Smooth muscle cell (in vitro differentiated cells): ENCODE results near the gene MAP7. TPM values are rescaled to one million over a fixed set of nuclear protein-coding genes. Genes with fewer than 3 reads are reported as not detected.

Experiments used
- DNase-seq: peaks from one replicate; lab custom pipeline; 2025; ENCODE audit not compliant: unreplicated experiment; lab: John Stamatoyannopoulos, UW
- H2AFZ ChIP-seq: fragments of 200-600 bp; sonication (generic); 2 replicates; pipeline ENCODE4 v1.6.0; 2016; ENCODE audit warnings: antibody characterized with exemption, low read depth, mild to moderate bottlenecking
- H3F3A ChIP-seq: fragments of 200-600 bp; sonication (generic); 2 replicates; pipeline ENCODE4 v1.6.0; 2017; ENCODE audit warnings: antibody characterized with exemption, low read depth
- H3K27ac ChIP-seq: fragments of 200-600 bp; sonication (generic); 2 replicates; pipeline ENCODE4 v1.5.1; 2016; ENCODE audit warnings: low read depth, mild to moderate bottlenecking
- H3K27me3 ChIP-seq: fragments of 200-600 bp; sonication (generic); 2 replicates; pipeline ENCODE4 v1.6.1; 2016; ENCODE audit warnings: low read depth, mild to moderate bottlenecking
- H3K36me3 ChIP-seq: fragments of 200-600 bp; sonication (generic); 2 replicates; pipeline ENCODE4 v1.5.1; 2016; ENCODE audit warnings: low read depth
- H3K4me1 ChIP-seq: fragments of 200-600 bp; sonication (generic); 2 replicates; pipeline ENCODE4 v1.5.1; 2016; ENCODE audit warnings: low read depth
- H3K4me2 ChIP-seq: fragments of 200-600 bp; sonication (generic); 2 replicates; pipeline ENCODE4 v1.6.0; 2016; ENCODE audit warnings: mild to moderate bottlenecking
- H3K4me3 ChIP-seq: fragments of 200-600 bp; sonication (generic); 2 replicates; pipeline ENCODE4 v1.5.1; 2016; ENCODE audit warnings: mild to moderate bottlenecking
- H3K79me2 ChIP-seq: fragments of 200-600 bp; sonication (generic); 2 replicates; pipeline ENCODE4 v1.6.0; 2016; ENCODE audit warnings: low read depth, mild to moderate bottlenecking
- H3K9ac ChIP-seq: fragments of 200-600 bp; sonication (generic); 2 replicates; pipeline ENCODE4 v1.6.0; 2016; ENCODE audit warnings: low read depth
- H3K9me3 ChIP-seq: fragments of 200-600 bp; sonication (generic); replicated peaks from 2 replicates; pipeline ENCODE4 v1.5.1; 2016; ENCODE audit warnings: low read depth
- H4K20me1 ChIP-seq: fragments of 200-600 bp; sonication (generic); 2 replicates; pipeline ENCODE4 v1.6.0; 2016; ENCODE audit warnings: low read depth
- WGBS: methylation state at CpG from one replicate; pipeline ENCODE4 v1.1.7; 2016; ENCODE audit warnings: low lambda C conversion rate; 5-methylcytosine and 5-hydroxymethylcytosine counted together
- polyA plus RNA-seq: library from polyadenylated mRNA; unstranded; fragments of >200 nt; fragmentation: Nextera tagmentation; extraction: Ambion mirVana; gene quantifications from 2 replicates; pipeline ENCODE4 v1.2.1, GENCODE V29; 2016
- total RNA-seq: library from RNA; depleted of rRNA; stranded (reverse); fragments of >200 nt; gene quantifications from 2 replicates; pipeline ENCODE4 v1.2.3, GENCODE V29; 2014
- TF ChIP-seq, protein P1 (sequence below): fragments of 200-600 bp; sonication (generic); IDR thresholded peaks from 2 replicates; pipeline ENCODE4 v1.5.1; 2017; ENCODE audit warnings: borderline replicate concordance, mild to moderate bottlenecking, antibody characterized with exemption; ENCODE audit not compliant: insufficient read depth, poor library complexity, severe bottlenecking

MAP7 gene
- total and polyA plus RNA-seq, 2 experiments from 2014 or later: 1.6 to 8.2 TPM

DNA sequence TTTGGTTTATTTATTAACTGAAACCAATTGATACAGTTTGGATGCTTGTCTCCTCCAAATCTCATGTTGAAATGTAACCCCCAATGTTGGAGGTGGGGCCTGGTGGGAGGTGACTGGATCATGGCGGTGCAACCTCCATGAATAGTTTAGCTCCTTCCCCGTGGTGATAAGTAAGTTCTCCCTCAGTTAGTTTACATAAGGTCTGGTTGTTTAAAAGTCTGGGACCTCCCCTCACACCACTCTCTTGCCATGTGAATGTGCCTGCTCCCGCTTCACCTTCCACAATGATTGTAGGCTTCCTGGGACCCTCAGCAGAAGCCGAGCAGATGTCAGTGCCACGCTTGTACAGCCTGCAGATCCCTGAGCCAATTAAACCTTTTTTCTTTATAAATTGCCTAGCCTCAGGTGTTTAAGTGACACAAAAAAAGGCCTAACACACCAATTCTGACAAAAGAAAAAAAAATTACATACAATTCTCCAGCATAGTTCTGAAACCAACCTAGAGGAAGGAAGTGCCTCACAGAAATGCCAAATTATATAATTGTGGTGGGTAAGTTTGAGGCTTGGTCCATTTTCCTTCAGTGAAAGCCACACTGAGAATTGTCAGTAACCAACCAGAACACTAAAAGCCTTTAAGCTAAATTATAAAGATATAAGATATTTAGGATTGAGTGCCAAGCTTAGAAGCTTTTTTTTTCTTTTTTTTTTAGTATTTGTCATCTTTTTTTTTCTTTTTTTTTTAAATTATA lies 15.0 kb downstream of the MAP7 start:
- Histone ChIP-seq H3F3A (no peaks in the 10 kb centered on the region), H3K9ac (no peak overlapping the region), H3K4me1 (peaks cover under 1% of the 10 kb centered on the region), H3K27ac (no peak overlapping the region), H3K4me3 (no peak overlapping the region), H3K27me3 (no peaks in the 10 kb centered on the region), H3K79me2 (no peaks in the 10 kb centered on the region), H3K9me3 (no peaks in the 10 kb centered on the region), H4K20me1 (no peaks in the 10 kb centered on the region), H2AFZ (no peak overlapping the region), H3K36me3 (no peaks in the 10 kb centered on the region), H3K4me2 (no peak overlapping the region)
- WGBS: 87% methylated on average over 5 of the region's 5 CpGs
- DNase-seq: no peak
- TF ChIP-seq, protein P1, sequence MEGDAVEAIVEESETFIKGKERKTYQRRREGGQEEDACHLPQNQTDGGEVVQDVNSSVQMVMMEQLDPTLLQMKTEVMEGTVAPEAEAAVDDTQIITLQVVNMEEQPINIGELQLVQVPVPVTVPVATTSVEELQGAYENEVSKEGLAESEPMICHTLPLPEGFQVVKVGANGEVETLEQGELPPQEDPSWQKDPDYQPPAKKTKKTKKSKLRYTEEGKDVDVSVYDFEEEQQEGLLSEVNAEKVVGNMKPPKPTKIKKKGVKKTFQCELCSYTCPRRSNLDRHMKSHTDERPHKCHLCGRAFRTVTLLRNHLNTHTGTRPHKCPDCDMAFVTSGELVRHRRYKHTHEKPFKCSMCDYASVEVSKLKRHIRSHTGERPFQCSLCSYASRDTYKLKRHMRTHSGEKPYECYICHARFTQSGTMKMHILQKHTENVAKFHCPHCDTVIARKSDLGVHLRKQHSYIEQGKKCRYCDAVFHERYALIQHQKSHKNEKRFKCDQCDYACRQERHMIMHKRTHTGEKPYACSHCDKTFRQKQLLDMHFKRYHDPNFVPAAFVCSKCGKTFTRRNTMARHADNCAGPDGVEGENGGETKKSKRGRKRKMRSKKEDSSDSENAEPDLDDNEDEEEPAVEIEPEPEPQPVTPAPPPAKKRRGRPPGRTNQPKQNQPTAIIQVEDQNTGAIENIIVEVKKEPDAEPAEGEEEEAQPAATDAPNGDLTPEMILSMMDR: no peak

DNA sequence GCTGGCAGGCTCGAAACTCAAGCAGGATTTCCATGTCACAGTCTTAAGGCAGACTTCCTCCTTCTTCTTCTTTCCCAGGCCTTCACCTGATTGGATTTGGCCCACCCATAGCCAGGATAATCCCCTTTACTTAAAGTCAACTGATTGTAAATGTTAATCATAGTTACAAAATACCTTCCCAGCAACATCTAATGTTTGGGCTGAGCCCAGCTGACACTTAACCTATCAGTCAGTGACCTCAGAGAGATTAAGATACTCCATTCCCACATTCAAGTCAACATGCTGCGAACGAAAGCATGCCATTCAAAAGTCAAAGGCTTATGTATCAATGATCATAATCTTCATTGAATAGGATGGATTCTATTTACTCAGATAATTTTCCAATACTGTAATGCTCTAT lies 16.0 kb downstream of the MAP7 start:
- no peaks in the 10 kb centered on the region for H3K27me3 ChIP-seq
- no peaks in the 10 kb centered on the region for H4K20me1 ChIP-seq
- no peak for DNase-seq
- no peaks in the 10 kb centered on the region for H3K36me3 ChIP-seq
- no peak overlapping the region for H3K4me2 ChIP-seq
- H3K79me2 ChIP-seq: no peaks in the 10 kb centered on the region
- TF ChIP-seq, protein P1: no peak
- 87% methylated on average over 3 of the region's 3 CpGs for WGBS
- H3K9ac ChIP-seq: no peak overlapping the region
- no peak overlapping the region for H3K4me3 ChIP-seq
- no peaks in the 10 kb centered on the region for H3F3A ChIP-seq
- H2AFZ ChIP-seq: no peak overlapping the region
- H3K4me1 ChIP-seq: no peaks in the 10 kb centered on the region
- no peak overlapping the region for H3K27ac ChIP-seq
- no peaks in the 10 kb centered on the region for H3K9me3 ChIP-seq

DNA sequence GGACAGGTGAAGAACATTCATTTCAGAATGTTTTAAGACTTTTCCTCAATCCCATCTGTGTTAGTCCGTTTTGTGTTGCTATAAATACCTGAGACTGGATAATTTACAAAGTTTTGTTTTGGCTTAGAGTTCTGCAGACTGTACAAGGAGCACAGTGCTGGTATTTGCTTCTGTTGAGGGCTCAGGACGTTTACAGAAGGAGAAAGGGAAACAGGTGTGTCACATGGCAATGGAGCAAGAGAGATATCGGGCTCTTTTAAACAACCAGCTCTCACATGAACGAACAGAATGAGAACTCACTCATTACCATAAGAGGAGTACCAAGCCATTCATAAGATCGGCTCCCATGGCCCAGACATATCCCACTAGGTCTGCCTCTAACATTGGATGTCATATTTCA lies 16.7 kb downstream of the MAP7 start:
- no peak for DNase-seq
- Histone ChIP-seq H3K4me1 (no peaks in the 10 kb centered on the region), H4K20me1 (no peaks in the 10 kb centered on the region), H3K79me2 (no peaks in the 10 kb centered on the region), H3K9me3 (no peaks in the 10 kb centered on the region), H3K36me3 (no peaks in the 10 kb centered on the region), H3F3A (no peaks in the 10 kb centered on the region), H3K4me3 (no peak overlapping the region), H3K4me2 (no peak overlapping the region), H3K27me3 (no peaks in the 10 kb centered on the region), H2AFZ (no peak overlapping the region), H3K27ac (no peak overlapping the region), H3K9ac (no peak overlapping the region)
- 85% methylated on average over 5 of the region's 5 CpGs for WGBS
- TF ChIP-seq, protein P1: no peak

DNA sequence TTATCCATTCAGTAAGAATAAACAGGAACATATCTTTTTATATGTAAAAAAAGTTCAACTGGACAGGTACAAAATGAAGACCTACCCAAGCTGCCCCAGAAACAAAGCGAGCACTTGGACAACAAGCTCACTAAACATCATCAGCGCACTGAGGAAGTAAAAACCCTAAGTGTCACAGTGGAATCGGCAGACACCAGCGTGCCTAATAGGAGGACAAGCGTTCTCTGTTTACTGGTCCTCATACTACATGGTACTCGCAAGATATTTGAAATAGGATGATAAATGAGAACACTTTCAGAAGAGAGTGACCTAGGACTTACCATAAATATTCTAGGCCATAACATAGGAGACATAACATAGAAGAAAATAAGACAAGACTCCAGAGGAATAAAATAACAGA lies 18.2 kb downstream of the MAP7 start:
- Histone ChIP-seq H4K20me1 (no peaks in the 10 kb centered on the region), H3K27me3 (no peaks in the 10 kb centered on the region), H3K79me2 (no peaks in the 10 kb centered on the region), H3K9ac (no peak overlapping the region), H3K4me2 (no peak overlapping the region), H3K4me1 (peaks cover 10% of the 10 kb centered on the region), H3K36me3 (no peaks in the 10 kb centered on the region), H2AFZ (no peak overlapping the region), H3K9me3 (no peaks in the 10 kb centered on the region), H3F3A (no peaks in the 10 kb centered on the region), H3K27ac (no peak overlapping the region), H3K4me3 (no peak overlapping the region)
- WGBS: 94% methylated on average over 6 of the region's 6 CpGs
- DNase-seq: no peak
- TF ChIP-seq, protein P1: no peak
